RWPE1 (cell line): ENCODE data around the gene ZMIZ1.
A peak's percentile ranks its signal among the peaks of the same experiment; 100 is the strongest.

Experiments
- CTCF ChIA-PET: fragments of 350-600 bp; sonication (Branson Sonifier 250); formaldehyde crosslinking; extraction: SDS; loops from one replicate; lab custom pipeline; 2021; lab: Yijun Ruan, JAX
- POLR2A ChIA-PET: fragments of 400-600 bp; formaldehyde crosslinking; extraction: SDS; loops from one replicate; lab custom pipeline; 2020; ENCODE audit warnings: antibody characterized with exemption; ENCODE audit not compliant: low non-redundant PET; lab: Yijun Ruan, JAX
- DNase-seq: peaks from one replicate; pipeline ENCODE4 v3.0.0; 2012; ENCODE audit warnings: low spot score
- H3K27ac ChIP-seq: fragments of 450-650 bp; 2 replicates; pipeline ENCODE4 v1.5.1; 2017
- TF ChIP-seq, protein P1 (sequence below): fragments of 450-650 bp; conservative IDR thresholded peaks from 2 replicates; pipeline ENCODE4 v1.5.1; 2017; ENCODE audit warnings: low read depth, mild to moderate bottlenecking

The ZMIZ1 gene

GRCh38 chr10:79236433-79236765 lies 167.6 kb downstream of the ZMIZ1 start:
- ChIA-PET CTCF (no interaction called here), POLR2A (no interaction called here)
- no peak for DNase-seq
- TF ChIP-seq, protein P1, sequence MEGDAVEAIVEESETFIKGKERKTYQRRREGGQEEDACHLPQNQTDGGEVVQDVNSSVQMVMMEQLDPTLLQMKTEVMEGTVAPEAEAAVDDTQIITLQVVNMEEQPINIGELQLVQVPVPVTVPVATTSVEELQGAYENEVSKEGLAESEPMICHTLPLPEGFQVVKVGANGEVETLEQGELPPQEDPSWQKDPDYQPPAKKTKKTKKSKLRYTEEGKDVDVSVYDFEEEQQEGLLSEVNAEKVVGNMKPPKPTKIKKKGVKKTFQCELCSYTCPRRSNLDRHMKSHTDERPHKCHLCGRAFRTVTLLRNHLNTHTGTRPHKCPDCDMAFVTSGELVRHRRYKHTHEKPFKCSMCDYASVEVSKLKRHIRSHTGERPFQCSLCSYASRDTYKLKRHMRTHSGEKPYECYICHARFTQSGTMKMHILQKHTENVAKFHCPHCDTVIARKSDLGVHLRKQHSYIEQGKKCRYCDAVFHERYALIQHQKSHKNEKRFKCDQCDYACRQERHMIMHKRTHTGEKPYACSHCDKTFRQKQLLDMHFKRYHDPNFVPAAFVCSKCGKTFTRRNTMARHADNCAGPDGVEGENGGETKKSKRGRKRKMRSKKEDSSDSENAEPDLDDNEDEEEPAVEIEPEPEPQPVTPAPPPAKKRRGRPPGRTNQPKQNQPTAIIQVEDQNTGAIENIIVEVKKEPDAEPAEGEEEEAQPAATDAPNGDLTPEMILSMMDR: no peak
- H3K27ac ChIP-seq: peak overlapping the region; percentile 87

GRCh38 chr10:79237454-79238157 lies 168.8 kb downstream of the ZMIZ1 start:
- TF ChIP-seq, protein P1: no peak
- CTCF ChIA-PET: no interaction called here
- H3K27ac ChIP-seq: peak overlapping the region; percentile 87
- peak; percentile 64 for DNase-seq
- POLR2A ChIA-PET: no interaction called here

DNA sequence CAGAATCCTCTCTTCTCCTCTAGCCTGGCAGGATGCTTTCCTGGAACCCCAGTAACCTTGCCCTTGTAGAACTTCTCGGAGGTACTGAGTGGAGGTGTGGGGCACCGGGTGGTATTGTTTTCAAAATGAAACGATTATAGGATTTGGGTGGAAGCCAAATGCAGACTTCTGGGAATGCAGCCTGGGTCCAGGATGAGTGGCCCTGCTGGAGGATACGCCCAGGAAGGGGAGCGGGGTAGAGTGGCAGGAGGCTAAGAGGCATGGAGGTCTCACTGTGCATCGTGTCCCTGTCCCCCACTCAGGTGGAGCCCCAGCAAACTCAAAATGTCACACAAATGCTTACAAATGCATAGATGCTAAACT lies 169.4 kb downstream of the ZMIZ1 start:
- TF ChIP-seq, protein P1: no peak
- no peak for DNase-seq
- POLR2A ChIA-PET: no interaction called here
- CTCF ChIA-PET: interaction anchor here (0.6 kb wide), 1 partner anchor 137 kb away, joined by 4 read pairs; no protein-coding TSS in a partner anchor
- H3K27ac ChIP-seq: peak overlapping the region; percentile 87

DNA sequence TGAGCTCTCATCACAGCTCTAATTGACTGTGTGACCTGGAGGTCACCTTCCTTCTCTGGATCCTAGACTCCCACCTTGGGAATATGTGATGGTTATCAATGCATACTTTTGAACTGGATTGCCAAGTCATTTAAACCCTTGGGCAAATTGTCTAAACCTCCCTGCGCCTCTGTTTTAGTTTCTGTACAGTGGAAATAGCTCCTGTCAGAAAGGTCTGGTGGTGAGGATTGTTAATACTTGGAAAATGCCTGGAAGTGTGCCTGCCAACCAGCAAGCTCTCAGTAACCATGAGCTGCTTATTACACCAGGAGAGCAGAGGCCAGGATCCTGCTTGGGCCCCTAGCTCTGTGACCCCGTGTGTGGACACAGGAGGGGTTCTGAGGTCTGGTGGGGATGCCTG lies 169.8 kb downstream of the ZMIZ1 start:
- ChIA-PET CTCF (interaction anchor here (0.6 kb wide), 1 partner anchor 136 kb away, joined by 4 read pairs; no protein-coding TSS in a partner anchor), POLR2A (no interaction called here)
- TF ChIP-seq, protein P1: no peak
- H3K27ac ChIP-seq: peak overlapping the region; percentile 87
- DNase-seq: no peak

- no peak for DNase-seq
- peak overlapping the region; percentile 87 for H3K27ac ChIP-seq
- CTCF ChIA-PET: interaction anchor here (0.6 kb wide), 1 partner anchor 9 kb away, joined by 3 read pairs; no protein-coding TSS in a partner anchor
- POLR2A ChIA-PET: no interaction called here
- TF ChIP-seq, protein P1: no peak
These were observed 170.6 kb downstream of the ZMIZ1 start for GRCh38 chr10:79239275-79239779.

DNA sequence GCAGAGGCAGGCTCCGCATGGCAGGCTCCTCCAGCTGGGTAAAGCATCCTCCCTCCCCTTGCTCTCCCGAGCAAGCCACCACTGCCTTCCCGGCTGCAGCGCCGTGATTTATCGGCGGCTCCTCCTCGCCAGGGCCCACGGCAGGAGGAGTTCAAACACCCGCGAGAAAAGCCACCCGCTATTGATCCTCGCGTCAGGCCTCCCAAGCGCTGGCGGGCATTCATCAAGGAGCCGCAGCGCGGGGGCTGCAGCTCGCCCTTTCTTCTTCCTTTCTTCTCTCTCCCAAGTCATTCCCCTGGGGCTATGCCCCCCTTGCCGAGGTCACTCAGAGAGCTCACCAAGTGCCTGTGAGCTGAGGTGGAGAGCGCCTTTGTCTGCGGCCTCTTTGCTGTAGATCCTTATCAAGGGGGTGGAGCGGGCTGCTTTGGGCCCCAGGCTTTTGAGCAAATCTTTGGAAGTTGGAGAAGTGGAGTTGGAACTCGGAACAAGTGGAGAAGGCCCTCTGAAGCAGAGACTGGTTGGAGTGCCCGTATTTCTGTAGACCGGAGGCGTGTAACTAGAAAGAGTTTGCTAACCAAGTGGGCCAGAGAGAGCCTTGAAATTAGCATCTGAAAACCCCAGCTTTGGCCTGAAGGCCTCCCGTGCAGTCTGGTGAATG lies 171.3 kb downstream of the ZMIZ1 start:
- peak overlapping the region; percentile 87 for H3K27ac ChIP-seq
- TF ChIP-seq, protein P1: no peak
- DNase-seq: no peak
- ChIA-PET CTCF (interaction anchor here (0.6 kb wide), 1 partner anchor 8 kb away, joined by 3 read pairs; no protein-coding TSS in a partner anchor), POLR2A (no interaction called here)
